Measurements from ENCODE around the gene ADARB1. TPM values are rescaled to one million over a fixed set of nuclear protein-coding genes. Genes with fewer than 3 reads are reported as not detected.

ADARB1 gene
- total and polyA plus RNA-seq, 9 donors: 6.0 to 23.7 (median 16.3) TPM

DNA sequence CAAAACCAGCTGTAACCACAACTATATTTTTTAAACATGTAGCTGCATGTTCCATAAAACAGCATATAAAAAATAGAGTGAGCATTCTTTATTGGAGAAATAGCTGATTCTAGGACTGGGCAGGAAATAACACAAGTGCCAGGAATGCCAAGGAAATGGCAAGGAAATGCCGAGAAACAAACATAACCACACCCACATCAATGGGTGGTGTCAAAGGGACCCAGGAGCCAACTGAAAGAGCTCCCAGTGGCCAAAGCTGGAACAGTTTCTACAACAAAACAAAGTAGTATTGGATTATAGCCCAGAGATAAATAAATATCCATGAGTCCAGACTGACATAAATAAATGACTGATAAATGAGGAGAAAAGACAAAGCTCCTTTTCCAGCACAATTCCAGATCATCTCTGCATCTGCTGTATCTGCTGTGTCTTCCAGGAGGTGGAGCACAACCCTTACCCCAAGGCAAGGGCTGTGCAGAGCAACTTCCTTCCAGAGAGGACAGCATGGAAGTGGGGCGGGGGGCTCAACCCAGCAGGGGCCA is 28.1 kb downstream of the ADARB1 start:
- WGBS, 3 donors: 53 to 57% (median 54%) methylated on average over 2 of the region's 2 CpGs
- no peaks in the 10 kb centered on the region for H3K27me3 ChIP-seq
- peaks cover 4% of the 10 kb centered on the region for H3K4me1 ChIP-seq (ENCODE audit: insufficient read depth)
- no peak overlapping the region for H3K4me3 ChIP-seq
- no peaks in the 10 kb centered on the region for H3K36me3 ChIP-seq
- no peak overlapping the region for H3K27ac ChIP-seq
- no peak for DNase-seq
- intact Hi-C loops (cut with DNase I): no loop called here
- no peaks in the 10 kb centered on the region for H3K9me3 ChIP-seq
- no peak for TF ChIP-seq POLR2A (IDR thresholded peaks at IDR 0.05)

DNA sequence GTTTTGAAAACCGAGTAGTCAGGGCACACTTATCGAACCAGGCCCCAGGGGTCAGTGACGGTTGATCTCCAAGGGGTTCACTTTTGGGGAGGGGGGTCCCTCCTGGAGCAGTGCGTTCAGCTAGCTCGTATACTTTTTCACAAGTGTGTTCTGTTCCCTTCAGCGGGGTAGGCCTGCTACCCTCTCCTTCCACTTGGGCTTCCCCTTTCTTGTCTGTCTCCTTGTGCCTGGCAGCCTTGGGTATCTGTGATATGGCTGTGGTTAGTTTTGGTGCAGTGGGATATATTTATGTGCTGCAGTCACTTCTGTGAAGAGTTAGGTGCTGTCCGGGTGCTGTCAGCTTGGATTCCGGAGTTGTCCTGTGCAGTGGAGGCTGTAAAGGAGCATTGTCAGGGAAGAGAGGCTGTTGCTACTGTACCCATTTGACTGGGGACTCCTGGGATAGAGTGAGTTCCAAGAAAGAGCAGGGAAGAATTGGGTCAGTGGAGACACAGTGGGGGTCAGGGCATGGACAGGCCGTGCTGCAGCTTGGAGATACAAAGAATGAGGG is 29.7 kb downstream of the ADARB1 start:
- Histone ChIP-seq H3K36me3 (no peaks in the 10 kb centered on the region), H3K9me3 (no peaks in the 10 kb centered on the region), H3K27ac (no peak overlapping the region), H3K27me3 (no peaks in the 10 kb centered on the region), H3K4me1 (ENCODE audit: insufficient read depth) (peaks cover 4% of the 10 kb centered on the region), H3K4me3 (no peak overlapping the region)
- intact Hi-C loops (cut with DNase I): no loop called here
- TF ChIP-seq POLR2A (IDR thresholded peaks at IDR 0.05) (no peak), EP300 (IDR thresholded peaks at IDR 0.05) (no peak)
- TF ChIP-seq, protein P1, sequence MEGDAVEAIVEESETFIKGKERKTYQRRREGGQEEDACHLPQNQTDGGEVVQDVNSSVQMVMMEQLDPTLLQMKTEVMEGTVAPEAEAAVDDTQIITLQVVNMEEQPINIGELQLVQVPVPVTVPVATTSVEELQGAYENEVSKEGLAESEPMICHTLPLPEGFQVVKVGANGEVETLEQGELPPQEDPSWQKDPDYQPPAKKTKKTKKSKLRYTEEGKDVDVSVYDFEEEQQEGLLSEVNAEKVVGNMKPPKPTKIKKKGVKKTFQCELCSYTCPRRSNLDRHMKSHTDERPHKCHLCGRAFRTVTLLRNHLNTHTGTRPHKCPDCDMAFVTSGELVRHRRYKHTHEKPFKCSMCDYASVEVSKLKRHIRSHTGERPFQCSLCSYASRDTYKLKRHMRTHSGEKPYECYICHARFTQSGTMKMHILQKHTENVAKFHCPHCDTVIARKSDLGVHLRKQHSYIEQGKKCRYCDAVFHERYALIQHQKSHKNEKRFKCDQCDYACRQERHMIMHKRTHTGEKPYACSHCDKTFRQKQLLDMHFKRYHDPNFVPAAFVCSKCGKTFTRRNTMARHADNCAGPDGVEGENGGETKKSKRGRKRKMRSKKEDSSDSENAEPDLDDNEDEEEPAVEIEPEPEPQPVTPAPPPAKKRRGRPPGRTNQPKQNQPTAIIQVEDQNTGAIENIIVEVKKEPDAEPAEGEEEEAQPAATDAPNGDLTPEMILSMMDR (IDR thresholded peaks at IDR 0.05): no peak
- WGBS, 3 donors: 86 to 92% (median 90%) methylated on average over 9 of the region's 9 CpGs
- DNase-seq: no peak

DNA sequence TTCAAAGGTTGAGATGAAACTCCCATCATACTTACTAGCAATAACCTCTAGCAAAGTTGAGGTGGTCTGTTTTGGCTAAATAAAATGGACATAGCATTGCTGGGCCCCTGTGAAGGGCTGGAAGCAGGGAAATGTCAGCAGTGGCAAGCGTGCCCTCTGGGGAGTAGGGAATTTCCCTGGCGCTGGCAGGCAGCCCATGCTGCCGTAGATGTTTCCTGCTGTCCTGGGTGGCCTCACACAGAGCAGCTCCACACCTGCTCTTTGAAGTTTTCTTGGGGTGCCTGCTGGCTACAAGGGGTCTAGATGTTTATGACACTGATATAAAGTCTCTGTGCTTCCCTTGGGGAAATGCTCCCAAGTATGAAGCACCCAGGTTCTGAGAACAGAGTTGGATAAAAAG is 30.2 kb downstream of the ADARB1 start:
- intact Hi-C loops (cut with DNase I): no loop called here
- TF ChIP-seq POLR2A (IDR thresholded peaks at IDR 0.05): no peak
- TF ChIP-seq EP300 (IDR thresholded peaks at IDR 0.05): no peak
- TF ChIP-seq, protein P1 (IDR thresholded peaks at IDR 0.05): no peak
- Histone ChIP-seq H3K27ac (no peak overlapping the region), H3K36me3 (no peaks in the 10 kb centered on the region), H3K4me3 (no peak overlapping the region), H3K27me3 (no peaks in the 10 kb centered on the region), H3K4me1 (ENCODE audit: insufficient read depth) (peaks cover 4% of the 10 kb centered on the region), H3K9me3 (no peaks in the 10 kb centered on the region)
- 60 to 71% (median 63%) methylated on average over 3 of the region's 3 CpGs for WGBS, 3 donors
- no peak for DNase-seq

DNA sequence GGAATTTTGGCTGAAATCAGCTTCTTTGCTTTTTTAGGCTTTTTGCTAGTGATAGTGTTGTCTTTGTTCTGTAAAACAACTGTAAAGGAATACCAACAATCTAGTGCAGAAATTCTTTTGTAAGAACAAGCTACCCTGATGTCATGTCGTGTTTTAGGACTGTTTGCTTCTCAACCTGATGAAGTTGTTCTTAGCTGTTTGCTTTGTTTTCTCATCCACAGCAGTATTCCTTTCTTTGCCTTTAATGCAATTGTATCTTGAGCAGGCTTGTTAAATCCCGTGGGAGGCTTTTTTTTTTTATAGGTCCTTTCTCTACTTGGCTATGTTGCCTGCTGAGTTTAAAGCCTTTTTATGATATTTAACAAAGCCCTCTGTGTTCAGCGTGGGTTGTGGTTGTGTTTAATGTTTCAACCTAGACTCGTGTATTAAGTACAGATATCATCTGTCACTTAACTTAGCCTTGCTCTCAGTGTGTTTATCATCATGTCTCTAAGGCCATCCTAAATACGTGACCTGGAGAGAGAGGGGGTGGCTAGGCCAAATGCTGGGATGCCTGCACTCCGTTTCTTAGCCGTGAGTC is 31.6 kb downstream of the ADARB1 start:
- WGBS, 3 donors: 24 to 37% (median 30%) methylated on average over 7 of the region's 7 CpGs
- Histone ChIP-seq H3K27me3 (no peaks in the 10 kb centered on the region), H3K27ac (no peak overlapping the region), H3K36me3 (no peaks in the 10 kb centered on the region), H3K9me3 (no peaks in the 10 kb centered on the region), H3K4me3 (no peak overlapping the region), H3K4me1 (ENCODE audit: insufficient read depth) (peaks cover 6% of the 10 kb centered on the region)
- intact Hi-C loops (cut with DNase I): no loop called here
- DNase-seq: no peak
- TF ChIP-seq, protein P1 (IDR thresholded peaks at IDR 0.05): no peak

DNA sequence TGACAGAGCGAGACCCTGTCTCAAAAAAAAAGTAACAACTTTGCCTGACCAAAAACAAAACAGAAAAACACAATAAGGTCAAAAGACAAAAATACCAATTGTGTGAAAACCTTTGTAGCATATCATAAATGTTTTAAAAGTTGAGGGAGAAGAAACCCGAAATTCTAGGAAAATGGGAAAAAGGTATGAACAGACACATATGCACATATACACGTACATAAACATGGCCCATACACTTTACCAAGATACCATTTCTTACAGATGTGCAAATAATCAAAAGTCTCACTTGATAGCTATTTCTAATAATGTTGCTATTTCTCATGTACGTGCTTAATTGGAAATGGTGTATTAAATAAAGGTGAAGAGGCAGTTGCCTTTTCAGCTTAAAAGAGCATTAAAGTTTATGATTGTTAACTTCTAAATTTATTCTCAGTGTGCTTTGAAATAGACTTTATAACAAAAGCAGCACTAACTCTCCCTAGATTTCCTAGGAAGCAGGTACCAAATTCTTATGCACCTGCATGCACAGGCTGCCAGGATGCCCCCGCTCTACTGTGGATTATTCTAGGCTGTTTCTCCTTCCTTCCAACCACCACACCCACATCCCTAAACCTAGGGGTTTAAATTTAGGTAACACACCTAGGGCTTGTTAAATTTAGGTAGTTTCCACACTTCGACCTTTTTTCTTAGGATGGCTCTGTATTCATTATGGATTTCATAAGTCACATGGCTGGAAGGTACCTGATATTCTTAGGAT is 33.8 kb downstream of the ADARB1 start:
- intact Hi-C loops (cut with DNase I): no loop called here
- DNase-seq: no peak
- 95 to 98% (median 97%) methylated on average over 6 of the region's 6 CpGs for WGBS, 3 donors
- H3K4me1 ChIP-seq (ENCODE audit: insufficient read depth): peaks cover 4% of the 10 kb centered on the region
- H3K4me3 ChIP-seq: no peak overlapping the region
- H3K9me3 ChIP-seq: no peaks in the 10 kb centered on the region
- TF ChIP-seq, protein P1 (IDR thresholded peaks at IDR 0.05): no peak
- no peak for TF ChIP-seq EP300 (IDR thresholded peaks at IDR 0.05)
- no peak for TF ChIP-seq POLR2A (IDR thresholded peaks at IDR 0.05)
- H3K36me3 ChIP-seq: no peaks in the 10 kb centered on the region
- H3K27me3 ChIP-seq: no peaks in the 10 kb centered on the region
- no peak overlapping the region for H3K27ac ChIP-seq

Measured in ovary (tissue), 9 donors.